Subcutaneous adipose tissue (tissue), 4 donors: ENCODE data around the gene ZNF407. TPM values are rescaled to one million over a fixed set of nuclear protein-coding genes. Genes with fewer than 3 reads are reported as not detected.

Experiments
- CTCF ChIP-seq: fragments of 450-650 bp; IDR thresholded peaks from one replicate; pipeline ENCODE4 v1.5.1; 2016; ENCODE audit warnings: low read depth, mild to moderate bottlenecking, control low read depth, antibody characterized with exemption, moderate library complexity
- total RNA-seq, 4 donors: library from RNA; depleted of rRNA; stranded (reverse); fragments of >200 nt; gene quantifications; one replicate each; pipeline ENCODE4 v1.1.0, GENCODE V29; 2016

ZNF407 gene
- total RNA-seq, 4 donors from 2014 or later = 16.0 to 24.3 (median 19.6) TPM

- TF ChIP-seq CTCF = no peak
Observed at GRCh38 chr18:74573053-74573452, 24.6 kb upstream of the ZNF407 start.

- no peak for TF ChIP-seq CTCF
Observed at GRCh38 chr18:74574916-74575315, 22.8 kb upstream of the ZNF407 start.

- TF ChIP-seq CTCF = no peak
Observed at GRCh38 chr18:74577019-74577418, 20.7 kb upstream of the ZNF407 start.

GRCh38 chr18:74579496-74580065 is 18.1 kb upstream of the ZNF407 start:
- no peak for TF ChIP-seq CTCF

GRCh38 chr18:74582642-74583041 is 15.0 kb upstream of the ZNF407 start:
- no peak for TF ChIP-seq CTCF

GRCh38 chr18:74587441-74587840 is 10.2 kb upstream of the ZNF407 start:
- TF ChIP-seq CTCF = no peak

- no peak for TF ChIP-seq CTCF
Observed at GRCh38 chr18:74589021-74589420, 8.6 kb upstream of the ZNF407 start.

GRCh38 chr18:74589811-74590210 is 7.9 kb upstream of the ZNF407 start:
- no peak for TF ChIP-seq CTCF
